Right lobe of liver (tissue), 4 donors: Measurements from ENCODE around the gene CEP72.

ENCODE experiments used
- POLR2A ChIP-seq: fragments of 450-650 bp; IDR thresholded peaks from one replicate; pipeline ENCODE4 v1.6.1; 2017; ENCODE audit warnings: antibody characterized with exemption, mild to moderate bottlenecking
- TF ChIP-seq, protein P1 (sequence below), 4 donors: fragments of 200-600 bp in 3 of 4; fragments of 450-650 bp in 1 of 4; IDR thresholded peaks; one replicate each; pipeline versions ENCODE4 v1.5.1 to v1.8.0; 2016 to 2022; ENCODE audit warnings: antibody characterized with exemption in 4 of 4, mild to moderate bottlenecking in 2 of 4
- donor health status: DM: no; HTN: no; CAD: no.
- donor health status: DM: no; HTN: no; CAD: no.
- donor health status: DM: no; HTN: yes; CAD: no.

DNA sequence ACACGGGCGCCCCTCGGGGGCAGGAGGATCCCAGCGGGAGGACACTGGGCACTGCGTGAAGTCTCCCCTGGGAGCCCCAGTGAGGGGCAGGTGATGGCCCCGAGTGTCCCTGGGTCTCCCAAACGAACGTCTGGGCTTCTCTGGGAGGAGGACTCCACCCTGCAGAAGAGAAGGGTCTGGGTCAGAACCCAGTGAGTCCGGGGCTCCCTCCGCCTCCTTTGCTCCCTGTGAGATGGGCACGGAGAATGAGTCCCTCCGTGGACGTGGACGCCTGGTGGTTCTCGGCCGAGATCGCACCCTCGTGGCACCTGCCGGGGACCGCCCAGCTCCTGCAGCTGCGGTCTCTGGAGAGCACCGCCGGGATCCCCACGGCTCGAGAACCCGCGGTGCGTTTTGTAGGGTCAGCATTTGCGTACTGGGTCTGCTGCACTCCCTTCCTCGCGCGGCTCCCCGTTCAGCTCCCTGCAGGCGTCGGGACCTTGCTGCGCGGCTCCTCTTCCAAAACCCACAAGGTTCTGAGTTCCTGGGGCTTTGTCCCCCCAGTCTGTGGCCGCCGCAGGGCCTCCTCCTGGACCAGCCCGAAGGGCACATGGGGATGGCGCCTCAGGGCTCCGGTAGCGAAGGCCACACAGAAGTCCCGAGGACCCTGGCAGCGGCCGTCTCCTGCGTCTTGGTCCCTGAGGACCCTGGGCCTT lies 10.2 kb upstream of the CEP72 start:
- no peak for TF ChIP-seq POLR2A
- TF ChIP-seq, protein P1, sequence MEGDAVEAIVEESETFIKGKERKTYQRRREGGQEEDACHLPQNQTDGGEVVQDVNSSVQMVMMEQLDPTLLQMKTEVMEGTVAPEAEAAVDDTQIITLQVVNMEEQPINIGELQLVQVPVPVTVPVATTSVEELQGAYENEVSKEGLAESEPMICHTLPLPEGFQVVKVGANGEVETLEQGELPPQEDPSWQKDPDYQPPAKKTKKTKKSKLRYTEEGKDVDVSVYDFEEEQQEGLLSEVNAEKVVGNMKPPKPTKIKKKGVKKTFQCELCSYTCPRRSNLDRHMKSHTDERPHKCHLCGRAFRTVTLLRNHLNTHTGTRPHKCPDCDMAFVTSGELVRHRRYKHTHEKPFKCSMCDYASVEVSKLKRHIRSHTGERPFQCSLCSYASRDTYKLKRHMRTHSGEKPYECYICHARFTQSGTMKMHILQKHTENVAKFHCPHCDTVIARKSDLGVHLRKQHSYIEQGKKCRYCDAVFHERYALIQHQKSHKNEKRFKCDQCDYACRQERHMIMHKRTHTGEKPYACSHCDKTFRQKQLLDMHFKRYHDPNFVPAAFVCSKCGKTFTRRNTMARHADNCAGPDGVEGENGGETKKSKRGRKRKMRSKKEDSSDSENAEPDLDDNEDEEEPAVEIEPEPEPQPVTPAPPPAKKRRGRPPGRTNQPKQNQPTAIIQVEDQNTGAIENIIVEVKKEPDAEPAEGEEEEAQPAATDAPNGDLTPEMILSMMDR (IDR thresholded peaks at IDR 0.05), result no peak
